GM23248 (cell line): ENCODE results near the gene CARD8.

Experiments
- EZH2 ChIP-seq: fragments of 200-600 bp; sonication (generic); IDR thresholded peaks from 2 replicates; pipeline ENCODE4 v1.6.1; 2018; ENCODE audit warnings: antibody characterized with exemption, mild to moderate bottlenecking; ENCODE audit not compliant: insufficient read depth, poor library complexity, severe bottlenecking
- EZH2phosphoT487 ChIP-seq: fragments of 200-600 bp; sonication (generic); IDR thresholded peaks from 2 replicates; pipeline ENCODE4 v1.6.1; 2018; ENCODE audit warnings: antibody characterized with exemption, moderate library complexity, mild to moderate bottlenecking, low read depth; ENCODE audit not compliant: insufficient read depth

DNA sequence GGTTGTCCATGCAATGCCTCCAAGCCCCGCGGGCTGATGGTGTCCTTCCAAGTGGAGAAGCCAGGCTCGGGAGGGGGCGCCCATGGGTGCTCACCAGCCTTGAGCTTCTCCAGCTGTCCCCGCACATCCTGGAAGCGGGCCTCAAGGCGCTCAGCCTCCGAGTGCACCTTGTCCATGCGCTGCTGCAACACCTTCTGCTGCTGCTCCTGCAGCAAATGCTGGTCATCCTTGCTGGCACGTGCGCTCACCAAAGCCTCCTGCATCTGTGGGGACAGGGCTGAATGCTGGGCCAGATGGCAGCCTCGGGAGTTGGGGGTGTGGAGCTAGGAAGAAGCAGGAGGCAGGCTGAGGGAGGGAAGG is 46.9 kb upstream of the CARD8 start:
- TF ChIP-seq EZH2phosphoT487 (no peak), EZH2 (no peak)
